OCI-LY3 (cell line): Measurements from ENCODE around the gene PIWIL4.

Experiments
- EZH2phosphoT487 ChIP-seq: fragments of 200-600 bp; shearing (Covaris generic); IDR thresholded peaks from 2 replicates; pipeline ENCODE4 v1.6.1; 2018; ENCODE audit warnings: antibody characterized with exemption, mixed run types, low read depth
- TF ChIP-seq, protein P1 (sequence below): fragments of 200-600, 300-600 bp; sonication (generic); IDR thresholded peaks from 2 replicates; pipeline ENCODE4 v1.5.1; 2014; ENCODE audit warnings: antibody characterized with exemption, low read length, low read depth

DNA sequence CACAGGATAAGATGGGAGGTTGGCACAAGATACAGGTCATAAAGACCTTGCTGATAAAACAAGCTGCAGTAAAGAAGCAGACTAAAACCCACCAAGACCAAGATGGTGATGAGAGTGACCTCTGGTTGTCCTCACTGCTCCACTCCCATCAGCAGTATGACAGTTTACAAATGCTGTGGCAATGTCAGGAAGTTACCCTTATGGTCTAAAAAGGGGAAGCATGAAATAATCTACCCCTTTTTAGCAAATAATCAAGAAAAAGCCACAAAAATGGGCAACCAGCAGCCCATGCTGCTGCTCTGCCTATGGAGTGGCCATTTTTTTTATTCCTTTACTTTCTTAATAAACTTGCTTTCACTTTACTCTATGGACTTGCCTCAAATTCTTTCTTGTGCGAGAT is 8.7 kb upstream of the PIWIL4 start:
- TF ChIP-seq, protein P1, sequence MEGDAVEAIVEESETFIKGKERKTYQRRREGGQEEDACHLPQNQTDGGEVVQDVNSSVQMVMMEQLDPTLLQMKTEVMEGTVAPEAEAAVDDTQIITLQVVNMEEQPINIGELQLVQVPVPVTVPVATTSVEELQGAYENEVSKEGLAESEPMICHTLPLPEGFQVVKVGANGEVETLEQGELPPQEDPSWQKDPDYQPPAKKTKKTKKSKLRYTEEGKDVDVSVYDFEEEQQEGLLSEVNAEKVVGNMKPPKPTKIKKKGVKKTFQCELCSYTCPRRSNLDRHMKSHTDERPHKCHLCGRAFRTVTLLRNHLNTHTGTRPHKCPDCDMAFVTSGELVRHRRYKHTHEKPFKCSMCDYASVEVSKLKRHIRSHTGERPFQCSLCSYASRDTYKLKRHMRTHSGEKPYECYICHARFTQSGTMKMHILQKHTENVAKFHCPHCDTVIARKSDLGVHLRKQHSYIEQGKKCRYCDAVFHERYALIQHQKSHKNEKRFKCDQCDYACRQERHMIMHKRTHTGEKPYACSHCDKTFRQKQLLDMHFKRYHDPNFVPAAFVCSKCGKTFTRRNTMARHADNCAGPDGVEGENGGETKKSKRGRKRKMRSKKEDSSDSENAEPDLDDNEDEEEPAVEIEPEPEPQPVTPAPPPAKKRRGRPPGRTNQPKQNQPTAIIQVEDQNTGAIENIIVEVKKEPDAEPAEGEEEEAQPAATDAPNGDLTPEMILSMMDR: no peak
- no peak for TF ChIP-seq EZH2phosphoT487
